HCT116 (cell line): Measurements from ENCODE around the gene PTPN1. TPM values are rescaled to one million over a fixed set of nuclear protein-coding genes. Genes with fewer than 3 reads are reported as not detected.

Experiments
- ATAC-seq: fragments of 200-7000 bp; cut with Tn5 transposase; 2 replicates; pipeline ENCODE4 v1.9.1; 2020; ENCODE audit warnings: mild to moderate bottlenecking, moderate library complexity
- BruUV-seq: library from RNA; stranded (reverse); fragments of 400-500 nt; replicated peaks from 2 replicates; lab custom pipeline; 2021; lab: Mats Ljungman, UMichigan
- CTCF ChIA-PET: fragments of 300-600 bp; sonication (Branson Sonifier 250); formaldehyde crosslinking; loops from one replicate; lab custom pipeline; 2021; ENCODE audit warnings: antibody characterized with exemption; lab: Charles Lee
- POLR2A ChIA-PET: fragments of 300-600, 350-600 bp; sonication (Branson Sonifier 250); formaldehyde crosslinking; loops from one replicate; lab custom pipeline; 2021; ENCODE audit warnings: antibody characterized with exemption; lab: Charles Lee
- RAD21 ChIA-PET, 2 experiments: fragments of 300-600 bp; sonication (Branson Sonifier 250); formaldehyde crosslinking; loops; one replicate each; lab custom pipeline; 2023; ENCODE audit warnings: low total read pairs in 2 of 2; ENCODE audit not compliant: uncharacterized antibody in 2 of 2, unreplicated experiment in 2 of 2, low non-redundant PET in 1 of 2; lab: Charles Lee
- DNase-seq: peaks from one replicate; pipeline ENCODE4 v3.0.0-alpha.2; 2010; ENCODE audit warnings: low read depth, low spot score
- H2AFZ ChIP-seq: fragments of 200-600 bp; shearing (Covaris generic), sonication (generic); 2 replicates; pipeline ENCODE4 v1.6.1; 2017; ENCODE audit warnings: low read depth, mixed run types, mixed read lengths, antibody characterized with exemption, low read length; ENCODE audit not compliant: poor library complexity, severe bottlenecking
- H3K27ac ChIP-seq: 2 replicates; pipeline ENCODE4 v1.5.1; 2012; ENCODE audit warnings: low read depth, low read length
- H3K27me3 ChIP-seq: fragments of 200-600 bp; sonication (generic); 2 replicates; pipeline ENCODE4 v1.6.1; 2016; ENCODE audit warnings: mixed run types, low read length, mixed read lengths; ENCODE audit not compliant: insufficient read depth
- H3K36me3 ChIP-seq, 2 experiments: fragments of 200-500 bp in 1 of 2; fragments of 200-600 bp in 1 of 2; sonication (Bioruptor generic) in 1 of 2; sonication (generic) in 1 of 2; 2 replicates each; pipeline versions ENCODE4 v1.5.1 to v1.6.1; 2014 to 2016; ENCODE audit warnings: low read length in 2 of 2, inconsistent platforms in 1 of 2, mixed read lengths in 1 of 2, mixed run types in 1 of 2; ENCODE audit not compliant: insufficient read depth in 2 of 2, control insufficient read depth in 1 of 2
- H3K4me1 ChIP-seq, 2 experiments: fragments of 200-600 bp in 1 of 2; sonication (generic) in 1 of 2; 2 replicates each; pipeline versions ENCODE4 v1.5.1 to v1.6.1; 2012 to 2017; ENCODE audit warnings: low read length in 2 of 2, inconsistent platforms in 1 of 2, mild to moderate bottlenecking in 1 of 2, mixed read lengths in 1 of 2, mixed run types in 1 of 2, moderate library complexity in 1 of 2; ENCODE audit not compliant: insufficient read depth in 2 of 2, control insufficient read depth in 1 of 2
- H3K4me2 ChIP-seq: fragments of 200-600 bp; sonication (generic); 2 replicates; pipeline ENCODE4 v1.6.1; 2017; ENCODE audit warnings: mixed run types, low read length, mixed read lengths
- H3K4me3 ChIP-seq, 2 experiments: fragments of 200-600 bp in 1 of 2; sonication (generic) in 1 of 2; replicated peaks in 1 of 2; 2 replicates each; pipeline ENCODE4 v1.5.1; 2011 to 2016; ENCODE audit warnings: low read length in 2 of 2, control low read depth in 1 of 2, low read depth in 1 of 2, mild to moderate bottlenecking in 1 of 2, mixed read lengths in 1 of 2, mixed run types in 1 of 2
- H3K79me2 ChIP-seq: fragments of 200-600 bp; sonication (generic); 2 replicates; pipeline ENCODE4 v1.6.1; 2017; ENCODE audit warnings: mild to moderate bottlenecking, mixed run types, low read length, moderate library complexity, mixed read lengths; ENCODE audit not compliant: insufficient read depth
- H3K9ac ChIP-seq: fragments of 200-600 bp; sonication (generic); 2 replicates; pipeline ENCODE4 v1.6.1; 2016; ENCODE audit warnings: low read length, mixed read lengths
- H3K9me2 ChIP-seq: fragments of 200-600 bp; sonication (generic), shearing (Covaris generic); 2 replicates; pipeline ENCODE4 v1.6.1; 2017; ENCODE audit warnings: mixed run types, mild to moderate bottlenecking, moderate library complexity; ENCODE audit not compliant: insufficient read depth
- H3K9me3 ChIP-seq, 2 experiments: fragments of 200-500 bp in 1 of 2; fragments of 200-600 bp in 1 of 2; sonication (Bioruptor generic) in 1 of 2; sonication (generic) in 1 of 2; 2 replicates each; pipeline ENCODE4 v1.6.1; 2014 to 2017; ENCODE audit warnings: low read length in 2 of 2, mixed read lengths in 2 of 2, inconsistent platforms in 1 of 2, low read depth in 1 of 2, mild to moderate bottlenecking in 1 of 2, mixed run types in 1 of 2, moderate library complexity in 1 of 2; ENCODE audit not compliant: control insufficient read depth in 1 of 2, insufficient read depth in 1 of 2
- H4K20me1 ChIP-seq: fragments of 200-600 bp; sonication (generic), shearing (Covaris generic); 2 replicates; pipeline ENCODE4 v1.6.1; 2017; ENCODE audit warnings: mixed run types, mild to moderate bottlenecking, moderate library complexity; ENCODE audit not compliant: insufficient read depth
- CTCF ChIP-seq, 3 experiments: fragments of 200-600 bp in 1 of 3; sonication (generic) in 1 of 3; IDR thresholded peaks in 2 of 3; conservative IDR thresholded peaks in 1 of 3; 2 replicates each; pipeline ENCODE4 v1.5.1; 2012 to 2017; ENCODE audit warnings: low read depth in 2 of 3, low read length in 2 of 3, antibody characterized with exemption in 1 of 3, borderline replicate concordance in 1 of 3, control low read depth in 1 of 3, mild to moderate bottlenecking in 1 of 3, mixed read lengths in 1 of 3, mixed run types in 1 of 3, moderate library complexity in 1 of 3; ENCODE audit not compliant: insufficient read depth in 1 of 3
- RAD21 ChIP-seq: IDR thresholded peaks from 2 replicates; pipeline ENCODE4 v1.6.1; 2012; ENCODE audit warnings: low read depth, mild to moderate bottlenecking
- ZBTB33 ChIP-seq: IDR thresholded peaks from 2 replicates; pipeline ENCODE4 v1.6.1; 2011; ENCODE audit warnings: mild to moderate bottlenecking, low read length, moderate library complexity; ENCODE audit not compliant: insufficient replicate concordance; ENCODE audit errors: extremely low read depth
- intact Hi-C: fragments of 100-400 bp; cut with micrococcal nuclease; formaldehyde crosslinking; loops from 2 replicates; pipeline ENCODE4 v1.10.0; 2022
- total RNA-seq: library from RNA; stranded (reverse); gene quantifications from one replicate; pipeline ENCODE4 v1.2.1, GENCODE V29; 2021; ENCODE audit not compliant: unreplicated experiment

Gene PTPN1
- total RNA-seq, 1 experiment from 2014 or later, result 47.5 TPM

- Histone ChIP-seq H3K27me3 (no peaks in the 10 kb centered on the region), H3K4me2 (no peak overlapping the region), H3K27ac (no peak overlapping the region), H3K4me1 (peaks cover 2 to 7% of the 10 kb centered on the region in 2 experiments; a peak in 2 of 4 replicates), H4K20me1 (no peaks in the 10 kb centered on the region), H3K79me2 (peaks cover 15% of the 10 kb centered on the region; the same call in 1 of the 2 replicates), H3K4me3 (no peak overlapping the region), H2AFZ (no peak overlapping the region), H3K9me2 (no peaks in the 10 kb centered on the region), H3K36me3 (peaks cover 37 to 73% of the 10 kb centered on the region in 2 experiments), H3K9me3 (no peaks in the 10 kb centered on the region), H3K9ac (no peak overlapping the region)
- TF ChIP-seq ZBTB33 (no peak), CTCF (IDR thresholded peaks at IDR 0.05 in 2 of 3, conservative IDR thresholded peaks at IDR 0.05 in 1 of 3; ENCODE audit: borderline replicate concordance in 1 of 3, insufficient read depth in 1 of 3, low read depth in 2 of 3, low read length in 2 of 3) (peak; percentile 70 to 87 (median 80)), RAD21 (peak; percentile 86)
- DNase-seq (peak; percentile 42), ATAC-seq (peak; percentile 79)
- no TSS peak for BruUV-seq
- ChIA-PET POLR2A (no interaction called here), RAD21 (no interaction called here), CTCF (interaction anchor here (0.6 to 2.4 kb wide), 5 partner anchors 8 to 393 kb away, joined by 3 to 7 read pairs (median 6); no protein-coding TSS in a partner anchor)
- intact Hi-C loops, result no loop called here
Measured at GRCh38 chr20:50580016-50580747, 70.0 kb downstream of the PTPN1 start.
